Activated T-cell treated with anti-CD3 and anti-CD28 coated beads for 24 hours (primary cell): ENCODE measurements around the gene CTDSP2.
A peak's percentile ranks its signal among the peaks of the same experiment; 100 is the strongest.
"Not testable (repeated sequence)": the region's sequence is repeated elsewhere in the genome, so short reads cannot be mapped to it uniquely, and the experiment has no call there.

Source experiments
- DNase-seq: peaks from one replicate; pipeline ENCODE4 v3.0.0-alpha.2; 2020; ENCODE audit warnings: low read depth

CTDSP2 gene, protein sequence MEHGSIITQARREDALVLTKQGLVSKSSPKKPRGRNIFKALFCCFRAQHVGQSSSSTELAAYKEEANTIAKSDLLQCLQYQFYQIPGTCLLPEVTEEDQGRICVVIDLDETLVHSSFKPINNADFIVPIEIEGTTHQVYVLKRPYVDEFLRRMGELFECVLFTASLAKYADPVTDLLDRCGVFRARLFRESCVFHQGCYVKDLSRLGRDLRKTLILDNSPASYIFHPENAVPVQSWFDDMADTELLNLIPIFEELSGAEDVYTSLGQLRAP

DNA sequence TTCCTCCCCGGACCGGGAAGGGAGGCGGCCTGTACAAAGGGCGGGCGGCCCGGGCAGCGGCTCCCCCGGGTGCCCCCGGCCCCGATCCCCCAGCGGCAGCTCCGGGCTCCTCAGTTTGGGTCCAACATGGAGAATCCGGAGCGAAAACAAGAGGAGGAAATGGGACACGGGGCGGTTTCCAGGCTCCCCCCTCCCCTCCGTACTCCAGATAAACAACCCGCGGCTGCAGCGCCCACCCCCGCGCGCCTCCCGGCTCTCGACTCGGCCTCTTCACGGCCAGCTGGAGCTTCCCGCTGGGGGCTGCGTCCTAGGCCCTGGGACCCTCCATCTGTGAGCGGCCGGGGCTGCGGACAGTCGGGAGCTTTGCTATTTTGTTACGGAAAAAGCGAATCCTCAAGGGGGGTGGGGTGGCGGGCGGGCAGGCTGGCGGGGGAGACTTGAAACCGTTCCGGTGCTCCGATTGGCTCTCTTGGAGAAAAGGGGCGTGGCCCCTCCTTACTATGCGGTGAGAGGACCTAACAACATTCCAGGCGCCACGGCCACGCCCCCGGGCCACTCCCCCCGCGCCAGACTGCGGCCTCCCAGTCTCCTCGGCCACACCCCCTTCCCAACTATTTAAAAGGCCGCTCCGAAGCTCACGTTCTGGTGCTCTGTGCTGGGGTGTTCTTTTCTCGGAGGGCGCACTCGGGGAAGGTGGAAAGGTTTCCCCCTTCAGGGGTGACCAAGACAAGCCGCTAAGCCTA is at the start of gene CTDSP2:
CTDSP2 (minus strand) TSS at position 153 of the 743 bp plus-strand sequence. CDS start 294 bp downstream, outside the sequence.
- peak; percentile 86 for DNase-seq

DNA sequence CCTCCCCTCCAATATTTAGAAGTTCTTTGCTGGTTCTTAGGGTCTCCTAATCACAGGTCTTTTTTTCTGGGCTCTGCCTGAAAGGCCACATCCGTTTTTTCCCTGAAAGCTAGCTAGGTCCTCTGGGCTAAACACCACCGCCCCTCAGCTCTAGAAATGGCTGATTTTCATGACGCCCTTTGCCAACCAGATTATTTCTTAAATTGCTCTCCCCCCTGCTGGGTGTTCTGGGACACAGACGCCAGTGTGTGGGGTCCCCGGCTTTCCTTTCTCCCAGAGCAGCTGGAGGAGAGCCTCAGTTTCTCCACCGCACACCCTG is 49.5 kb upstream of the CTDSP2 start:
- DNase-seq: no peak

GRCh38 chr12:57895389-57896114 is 49.0 kb upstream of the CTDSP2 start:
- no peak for DNase-seq

DNA sequence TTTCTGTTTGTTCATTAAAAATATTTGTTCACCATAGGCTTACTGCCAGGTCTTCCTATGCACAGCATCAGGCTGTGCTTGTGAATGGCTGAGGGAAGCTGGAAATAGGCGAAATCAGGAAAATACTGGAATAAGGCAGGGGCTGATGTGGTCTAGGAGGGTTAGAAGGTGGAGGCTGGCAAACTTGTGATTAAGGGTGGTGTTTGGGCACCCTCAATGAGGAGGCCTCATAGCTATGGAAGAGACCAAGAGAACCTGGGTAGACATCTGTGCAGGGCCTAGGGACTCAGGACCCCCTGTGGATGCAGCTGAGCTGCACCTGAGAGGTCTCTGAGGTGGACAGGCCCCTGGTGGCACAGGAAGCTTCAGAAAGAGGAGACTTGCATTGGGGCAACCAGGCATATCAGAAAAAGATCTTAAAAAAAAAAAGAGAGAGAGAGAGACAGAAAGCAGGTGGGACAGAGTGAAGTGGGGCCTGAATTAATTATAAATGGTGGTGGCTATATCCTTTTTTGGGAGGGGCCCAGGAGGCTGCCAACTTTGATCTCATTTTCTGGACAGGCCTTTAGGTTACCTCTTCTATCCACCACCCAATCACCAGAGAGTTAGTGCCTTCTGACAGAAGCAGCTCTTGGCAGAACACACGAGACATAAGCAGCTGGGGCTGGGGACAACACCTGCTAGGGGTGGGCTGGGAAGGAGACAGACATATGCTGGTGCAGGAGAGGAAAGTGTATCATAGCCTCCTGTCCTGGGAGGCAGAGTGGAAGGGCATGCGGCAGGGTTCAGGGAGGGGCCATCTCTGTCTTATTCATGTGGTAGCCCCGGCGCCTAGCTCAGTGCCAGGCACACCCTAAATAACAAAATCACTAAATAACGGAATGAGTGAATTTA is 48.1 kb upstream of the CTDSP2 start:
- DNase-seq: no peak

GRCh38 chr12:57893431-57894353 is 47.2 kb upstream of the CTDSP2 start:
- no peak for DNase-seq

- no peak for DNase-seq
Measured at GRCh38 chr12:57892232-57892972, 45.9 kb upstream of the CTDSP2 start.

DNA sequence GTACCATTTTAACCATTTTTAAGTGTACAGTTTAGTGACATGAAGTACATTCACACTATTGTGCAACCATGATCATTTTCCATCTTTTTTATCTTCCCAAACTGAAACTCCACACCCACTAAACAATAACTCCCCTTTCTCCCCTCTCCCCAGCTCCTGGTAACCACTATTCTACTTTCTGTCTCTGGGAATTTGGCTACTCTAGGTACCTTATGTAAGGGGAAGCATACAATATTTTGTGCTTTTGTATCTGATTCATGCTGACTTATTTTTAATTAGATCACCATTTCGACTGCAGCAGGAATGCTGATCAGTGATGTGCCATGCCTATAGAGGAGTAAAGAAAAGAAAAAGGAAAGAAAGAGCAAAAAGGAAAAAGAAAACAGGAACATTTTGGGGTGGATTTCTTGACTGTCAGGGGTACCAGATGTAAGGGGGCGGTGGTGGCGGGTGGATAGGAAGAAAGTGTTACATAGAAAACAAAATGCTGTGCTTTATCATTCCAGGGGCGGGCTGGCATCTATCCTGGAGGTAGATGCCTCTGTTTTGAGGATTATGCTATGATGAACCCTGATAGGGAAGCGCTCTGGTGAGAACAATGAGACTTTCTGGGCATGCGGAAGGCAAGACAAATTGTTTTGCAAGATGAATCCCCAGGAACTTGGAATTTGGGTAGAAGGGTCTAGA is 45.2 kb upstream of the CTDSP2 start:
- DNase-seq: no peak

GRCh38 chr12:57890191-57891115 is 43.9 kb upstream of the CTDSP2 start:
- no peak for DNase-seq

GRCh38 chr12:57889500-57889989 is 43.0 kb upstream of the CTDSP2 start:
- DNase-seq: no peak

DNA sequence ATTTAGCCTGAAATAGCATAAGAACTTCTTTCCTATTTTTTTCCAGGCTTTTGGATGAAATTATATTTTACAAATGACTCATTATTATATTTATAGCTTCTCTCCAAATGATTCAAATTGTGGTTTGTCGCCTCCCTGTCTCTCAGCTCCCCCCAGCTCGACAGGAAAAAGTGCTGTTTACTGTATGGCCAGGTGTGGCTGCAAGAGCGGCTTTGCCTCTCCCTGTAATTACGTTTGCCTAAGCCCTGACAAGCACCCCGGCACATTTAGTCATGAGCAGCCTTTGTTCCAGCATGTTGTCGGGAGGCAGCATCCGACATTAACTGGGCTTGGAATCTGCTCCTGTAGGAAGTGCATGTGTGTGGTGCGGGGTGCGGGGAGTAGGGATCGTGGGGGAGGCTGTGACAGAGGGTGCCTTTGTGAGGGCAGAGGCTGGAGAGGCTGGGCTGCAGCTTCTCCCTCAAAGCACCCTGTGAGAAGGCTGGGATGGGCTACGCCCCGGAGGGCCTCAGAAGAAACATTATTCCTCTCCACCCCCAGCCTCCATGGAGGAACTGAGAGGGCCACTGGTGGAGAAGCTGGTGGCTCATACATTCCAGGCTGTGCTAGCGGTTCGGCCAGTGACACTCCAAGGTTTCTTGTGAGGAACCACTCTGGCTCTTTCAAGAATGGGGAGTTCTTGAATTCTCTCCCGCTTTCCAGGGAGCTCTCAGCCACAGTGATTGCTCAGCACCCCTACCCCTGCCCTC is 42.1 kb upstream of the CTDSP2 start:
- DNase-seq: no peak

- DNase-seq: no peak
Measured at GRCh38 chr12:57887631-57888408, 41.3 kb upstream of the CTDSP2 start.

- DNase-seq: not testable (repeated sequence)
Measured at GRCh38 chr12:57886964-57887363, 40.4 kb upstream of the CTDSP2 start.

DNA sequence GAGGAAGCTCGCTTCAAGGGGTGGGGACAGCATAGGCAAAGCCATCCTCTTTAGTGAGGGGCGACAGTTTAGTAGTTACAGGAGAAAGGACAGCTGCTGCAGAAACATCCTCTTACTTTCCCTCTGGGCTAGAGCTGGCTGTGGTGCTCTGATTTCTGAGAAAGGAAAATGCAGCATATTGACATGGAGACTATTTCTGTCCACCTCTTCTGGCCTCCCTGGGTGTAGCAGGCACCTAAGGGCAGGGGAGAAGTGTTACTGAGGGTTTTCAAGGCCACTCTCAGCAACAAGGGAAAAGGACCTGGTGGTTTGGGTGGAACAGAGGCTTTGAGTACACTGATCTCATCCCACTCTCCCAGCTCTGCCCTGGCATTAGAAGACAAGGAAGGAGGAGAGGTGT is 40.0 kb upstream of the CTDSP2 start:
- no peak for DNase-seq

GRCh38 chr12:57885207-57885606 is 38.7 kb upstream of the CTDSP2 start:
- DNase-seq: no peak

GRCh38 chr12:57883700-57884099 is 37.2 kb upstream of the CTDSP2 start:
- DNase-seq: no peak

DNA sequence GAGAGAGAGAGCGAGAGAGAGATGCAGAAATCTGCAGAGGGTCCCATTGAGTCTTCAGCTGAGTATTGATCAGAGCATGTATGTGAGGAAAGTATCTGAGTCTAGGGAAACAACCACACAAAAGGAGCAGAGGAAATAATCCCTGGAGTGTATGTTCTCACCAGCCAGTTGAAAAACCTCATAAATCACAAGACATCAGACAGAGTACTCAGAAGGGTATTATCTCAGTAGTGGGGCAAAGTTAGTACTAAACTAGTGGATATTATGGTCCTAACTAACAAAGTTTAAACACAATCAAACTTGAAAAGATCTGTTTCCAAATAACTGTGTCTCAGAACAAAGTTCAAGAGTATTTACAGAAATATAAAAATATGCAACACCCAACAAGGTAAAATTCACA is 36.5 kb upstream of the CTDSP2 start:
- DNase-seq: no peak

DNA sequence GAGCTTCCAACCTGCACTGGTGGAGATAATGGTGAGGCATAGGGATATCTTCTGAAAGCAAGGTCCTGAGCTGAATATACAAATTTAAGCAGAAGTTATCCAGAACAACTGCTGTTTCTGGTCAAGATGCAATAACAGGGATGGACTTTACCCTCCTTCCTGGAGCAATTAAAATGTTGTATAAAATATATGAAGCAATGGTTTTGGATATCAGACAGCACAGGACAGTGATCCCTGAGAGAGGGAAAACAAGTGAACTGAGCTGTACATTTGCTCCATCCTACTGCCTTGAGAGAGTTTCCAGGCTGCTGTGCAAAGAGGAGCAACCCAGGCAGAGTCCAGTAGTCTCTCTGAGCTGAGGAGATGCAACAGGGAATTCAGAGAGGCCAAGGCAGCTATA is 36.0 kb upstream of the CTDSP2 start:
- DNase-seq: no peak
